ENCODE results near the gene CAMK1D. TPM values are rescaled to one million over a fixed set of nuclear protein-coding genes. Genes with fewer than 3 reads are reported as not detected.

The CAMK1D gene
- polyA plus RNA-seq, 1 experiment = 8.2 TPM

- H3K9me3 ChIP-seq (ENCODE audit: control insufficient read depth, insufficient read depth, low read length) = peaks cover 10% of the 10 kb centered on the region; the same call in 1 of the 2 replicates
- POLR2A ChIA-PET = no interaction called here
These were observed 247.8 kb downstream of the CAMK1D start for GRCh38 chr10:12597176-12597575.

GRCh38 chr10:12597788-12598765 lies 248.7 kb downstream of the CAMK1D start:
- TF ChIP-seq CTCF (IDR thresholded peaks at IDR 0.05; ENCODE audit: low read depth, low read length) = no peak
- DNase-seq (ENCODE audit: low read depth, low spot score) = no peak
- Histone ChIP-seq H3K9me3 (ENCODE audit: control insufficient read depth, insufficient read depth, low read length) (peaks cover 10% of the 10 kb centered on the region; the same call in 1 of the 2 replicates), H3K4me3 (ENCODE audit: low read depth, low read length) (no peak overlapping the region), H3K27ac (ENCODE audit: low read depth, low read length) (no peak overlapping the region), H3K27me3 (ENCODE audit: control insufficient read depth, insufficient read depth, low read length) (peaks cover 3% of the 10 kb centered on the region)
- ChIA-PET CTCF (no interaction called here), POLR2A (no interaction called here)

More at GRCh38 chr10:12597176-12597575, 247.8 kb downstream of the CAMK1D start:
- H3K4me3 ChIP-seq (ENCODE audit: low read depth, low read length) = no peak overlapping the region
- CTCF ChIA-PET = interaction anchor here (1.1 kb wide), 1 partner anchor 55 kb away, joined by 3 read pairs; no protein-coding TSS in a partner anchor
- no peak for DNase-seq (ENCODE audit: low read depth, low spot score)
- no peak overlapping the region for H3K27ac ChIP-seq (ENCODE audit: low read depth, low read length)
- no peak for TF ChIP-seq CTCF (IDR thresholded peaks at IDR 0.05; ENCODE audit: low read depth, low read length)
- H3K27me3 ChIP-seq (ENCODE audit: control insufficient read depth, insufficient read depth, low read length) = peaks cover 3% of the 10 kb centered on the region

GRCh38 chr10:12600652-12601051 lies 251.3 kb downstream of the CAMK1D start:
- peaks cover 8% of the 10 kb centered on the region; the same call in 1 of the 2 replicates for H3K9me3 ChIP-seq (ENCODE audit: control insufficient read depth, insufficient read depth, low read length)
- H3K27ac ChIP-seq (ENCODE audit: low read depth, low read length) = no peak overlapping the region
- ChIA-PET CTCF (no interaction called here), POLR2A (no interaction called here)
- no peak for DNase-seq (ENCODE audit: low read depth, low spot score)
- TF ChIP-seq CTCF (IDR thresholded peaks at IDR 0.05; ENCODE audit: low read depth, low read length) = no peak
- H3K27me3 ChIP-seq (ENCODE audit: control insufficient read depth, insufficient read depth, low read length) = peaks cover 3% of the 10 kb centered on the region
- no peak overlapping the region for H3K4me3 ChIP-seq (ENCODE audit: low read depth, low read length)

GRCh38 chr10:12602521-12602920 lies 253.2 kb downstream of the CAMK1D start:
- no peak overlapping the region for H3K4me3 ChIP-seq (ENCODE audit: low read depth, low read length)
- no peak for DNase-seq (ENCODE audit: low read depth, low spot score)
- no peaks in the 10 kb centered on the region for H3K27me3 ChIP-seq (ENCODE audit: control insufficient read depth, insufficient read depth, low read length)
- no peak for TF ChIP-seq CTCF (IDR thresholded peaks at IDR 0.05; ENCODE audit: low read depth, low read length)
- CTCF ChIA-PET = no interaction called here
- H3K27ac ChIP-seq (ENCODE audit: low read depth, low read length) = no peak overlapping the region
- POLR2A ChIA-PET = no interaction called here
- H3K9me3 ChIP-seq (ENCODE audit: control insufficient read depth, insufficient read depth, low read length) = peaks cover 4% of the 10 kb centered on the region

Measured in AG04450 (cell line).